Gastroesophageal sphincter (tissue), 4 donors: ENCODE results near the gene KLHL11. TPM values are rescaled to one million over a fixed set of nuclear protein-coding genes. Genes with fewer than 3 reads are reported as not detected.

ENCODE experiments used
- ATAC-seq: fragments of 150-250 bp; one replicate; pipeline ENCODE4 v1.9.1; 2016; ENCODE audit warnings: mild to moderate bottlenecking, moderate library complexity
- H3K27ac ChIP-seq, 4 donors: fragments of 200-600 bp; sonication (generic) in 3 of 4; 1 replicate in 3 of 4; 2 replicates in 1 of 4; pipeline ENCODE4 v1.5.1; 2016 to 2019
- H3K27me3 ChIP-seq: fragments of 200-600 bp; sonication (generic); one replicate; pipeline ENCODE4 v1.5.1; 2019
- H3K36me3 ChIP-seq, 2 donors: fragments of 200-600 bp; sonication (generic); one replicate each; pipeline ENCODE4 v1.5.1; 2019; ENCODE audit warnings: control low read depth in 1 of 2
- H3K4me1 ChIP-seq, 3 donors: fragments of 200-600 bp; sonication (generic); 1 replicate in 2 of 3; 2 replicates in 1 of 3; pipeline ENCODE4 v1.5.1; 2016 to 2019; ENCODE audit warnings: control low read depth in 2 of 3
- H3K4me3 ChIP-seq, 2 donors: fragments of 200-600 bp; sonication (generic); one replicate each; pipeline ENCODE4 v1.5.1; 2019; ENCODE audit warnings: mild to moderate bottlenecking in 1 of 2, moderate library complexity in 1 of 2
- H3K9me3 ChIP-seq, 3 donors: fragments of 200-600 bp; sonication (generic); one replicate each; pipeline ENCODE4 v1.5.1; 2017 to 2019; ENCODE audit warnings: control low read depth in 2 of 3
- CTCF ChIP-seq, 4 experiments: fragments of 200-600 bp in 2 of 4; fragments of 450-650 bp in 2 of 4; sonication (generic) in 1 of 4; IDR thresholded peaks; one replicate each; pipeline ENCODE4 v1.5.1; 2017 to 2019; ENCODE audit warnings: antibody characterized with exemption in 4 of 4, mild to moderate bottlenecking in 2 of 4, moderate library complexity in 2 of 4
- EP300 ChIP-seq: sonication (generic); formaldehyde crosslinking; IDR thresholded peaks from one replicate; pipeline ENCODE4 v1.6.1; 2017; ENCODE audit warnings: antibody characterized with exemption, mild to moderate bottlenecking
- POLR2A ChIP-seq, 2 donors: fragments of 450-650 bp; IDR thresholded peaks; one replicate each; pipeline ENCODE4 v1.6.1; 2017; ENCODE audit warnings: antibody characterized with exemption in 2 of 2, mild to moderate bottlenecking in 2 of 2, moderate library complexity in 1 of 2
- POLR2AphosphoS5 ChIP-seq: sonication (generic); formaldehyde crosslinking; IDR thresholded peaks from one replicate; pipeline ENCODE4 v1.6.1; 2017; ENCODE audit warnings: antibody characterized with exemption
- WGBS, 2 donors: methylation state at CpG; one replicate each; pipeline ENCODE4 v1.1.5; 2018; ENCODE audit warnings: low coverage in 1 of 2; 5-methylcytosine and 5-hydroxymethylcytosine counted together
- small RNA-seq, 4 donors: library from RNA; depleted of rRNA; stranded (forward); fragments of <200 nt; gene quantifications; one replicate each; pipeline ENCODE3, GENCODE V24; 2016
- total RNA-seq, 4 donors: library from RNA; depleted of rRNA; stranded (reverse); fragments of >200 nt; gene quantifications; one replicate each; pipeline ENCODE4 v1.1.0, GENCODE V29; 2016

KLHL11 gene
- total RNA-seq, 4 donors from 2014 or later, result 17.5 to 32.7 (median 22.7) TPM

- Histone ChIP-seq H3K9me3 (no peaks in the 10 kb centered on the region), H3K36me3 (peaks cover 0 to 21% of the 10 kb centered on the region in 2 donors), H3K4me1 (peaks cover 0 to 53% (median 16%) of the 10 kb centered on the region in 3 donors), H3K4me3 (peak within 1 kb of the TSS; percentile 35 to 60), H3K27ac (peak within 1 kb of the TSS in 3 of 4 donors; percentile 74 to 85 (median 82)), H3K27me3 (no peaks in the 10 kb centered on the region)
- ATAC-seq, result peak; percentile 92
- 0% methylated on average over 5 of the region's 96 CpGs; no CpG with 5 or more reads in 1 of the 2 donors for whole genome bisulfite sequencing, 2 donors
- TF ChIP-seq POLR2A (IDR thresholded peaks at IDR 0.05) (no peak), CTCF (IDR thresholded peaks at IDR 0.05) (peak in 3 of 4 experiments; percentile 73 to 88 (median 75))
These were observed 53.5 kb downstream of the KLHL11 start, which contains the start of gene P3H4 for GRCh38 chr17:41811549-41812380. Gene P3H4, minus strand, starts transcription at chr17:41811949. Its CDS starts 34 bp downstream, at chr17:41811915.

GRCh38 chr17:41810659-41811548 is 54.3 kb downstream of the KLHL11 start:
- peak overlapping the region; percentile 35 to 60 for H3K4me3 ChIP-seq
- ATAC-seq, result peak; percentile 8
- H3K27ac ChIP-seq, result peak overlapping the region in 3 of 4 donors; percentile 74 to 85 (median 82)
- peaks cover 0 to 53% (median 16%) of the 10 kb centered on the region in 3 donors for H3K4me1 ChIP-seq
- no peak for TF ChIP-seq POLR2AphosphoS5
- no peak for TF ChIP-seq POLR2A (IDR thresholded peaks at IDR 0.05)
- TF ChIP-seq EP300, result no peak
- no peak for TF ChIP-seq CTCF (IDR thresholded peaks at IDR 0.05)
- H3K9me3 ChIP-seq, result no peaks in the 10 kb centered on the region
- no peaks in the 10 kb centered on the region for H3K27me3 ChIP-seq
- H3K36me3 ChIP-seq, result peaks cover 0 to 28% of the 10 kb centered on the region in 2 donors
- WGBS, 2 donors, result 32 to 64% methylated on average over 5 to 8 of the region's 58 CpGs

- 90 to 100% methylated on average over 1 to 2 of the region's 8 CpGs for WGBS, 2 donors
- Histone ChIP-seq H3K36me3 (peaks cover 0 to 44% of the 10 kb centered on the region in 2 donors), H3K9me3 (no peaks in the 10 kb centered on the region), H3K4me3 (no peak overlapping the region), H3K27ac (no peak overlapping the region), H3K4me1 (peaks cover 0 to 25% (median 16%) of the 10 kb centered on the region in 3 donors), H3K27me3 (no peaks in the 10 kb centered on the region)
- no peak for ATAC-seq
- TF ChIP-seq EP300 (no peak), POLR2AphosphoS5 (no peak), POLR2A (IDR thresholded peaks at IDR 0.05) (no peak), CTCF (IDR thresholded peaks at IDR 0.05) (no peak)
These were observed 58.4 kb downstream of the KLHL11 start for GRCh38 chr17:41806685-41807445.

Small RNA genes within 50 kb of the gene (small RNA-seq; reads per million reads assigned to genes)
- gene AC125257.2, result 0 reads per million in 4 donors

Other genes with a start within 250 kb of the KLHL11 start
- gene KRT17, start 240.8 kb downstream of the KLHL11 start, total RNA-seq, result 10 to 100 TPM in 2 of 4 donors, 1 to 10 TPM in 1, not detected in 1; 7.0 to 18.5 (median 17.4) TPM
- gene EIF1, start 176.5 kb downstream of the KLHL11 start, total RNA-seq, result 100 to 1,000 TPM; 224 to 331 (median 270) TPM
- not detected for gene GAST, start 153.1 kb downstream of the KLHL11 start, total RNA-seq
- under 1 TPM in 1 of 4 donors, not detected in 3; 0.54 TPM for gene HAP1, start 130.8 kb downstream of the KLHL11 start, total RNA-seq
- gene JUP, start 78.7 kb downstream of the KLHL11 start, total RNA-seq, result 10 to 100 TPM; 30.8 to 60.9 (median 41.7) TPM
- gene P3H4, start 53.5 kb downstream of the KLHL11 start, total RNA-seq, result 10 to 100 TPM in 3 of 4 donors, 1 to 10 TPM in 1; 8.3 to 20.9 (median 19.1) TPM
- 10 to 100 TPM; 33.7 to 43.2 (median 38.2) TPM for gene FKBP10, start 52.4 kb downstream of the KLHL11 start, total RNA-seq
- 10 to 100 TPM; 64.8 to 83.7 (median 71.5) TPM for gene NT5C3B, start 29.2 kb downstream of the KLHL11 start, total RNA-seq
- 1 to 10 TPM in 2 of 4 donors, under 1 TPM in 2; 0.62 to 2.7 (median 1.4) TPM for gene KLHL10, start 27.6 kb downstream of the KLHL11 start, total RNA-seq
- 10 to 100 TPM; 40.8 to 84.0 (median 61.6) TPM for gene ACLY, start 53.5 kb upstream of the KLHL11 start, total RNA-seq
- 1 to 10 TPM in 1 of 4 donors, under 1 TPM in 3; 0.19 to 2.2 (median 0.60) TPM for gene ODAD4, start 65.2 kb upstream of the KLHL11 start, total RNA-seq
- gene CNP, start 101.4 kb upstream of the KLHL11 start, total RNA-seq, result 10 to 100 TPM; 56.7 to 97.9 (median 64.7) TPM
- 10 to 100 TPM; 41.9 to 59.6 (median 54.4) TPM for gene DNAJC7, start 152.0 kb upstream of the KLHL11 start, total RNA-seq
- gene NKIRAS2, start 154.7 kb upstream of the KLHL11 start, total RNA-seq, result 10 to 100 TPM; 40.1 to 72.3 (median 52.8) TPM
- gene C17orf113, start 185.2 kb upstream of the KLHL11 start, total RNA-seq, result 1 to 10 TPM in 1 of 4 donors, under 1 TPM in 3; 0.27 to 1.4 (median 0.58) TPM
- not detected for gene ZNF385C, start 233.1 kb upstream of the KLHL11 start, total RNA-seq
- gene DHX58, start 247.3 kb upstream of the KLHL11 start, total RNA-seq, result 10 to 100 TPM; 11.3 to 21.3 (median 13.9) TPM